Measurements from ENCODE around the gene RNF144A. TPM values are rescaled to one million over a fixed set of nuclear protein-coding genes. Genes with fewer than 3 reads are reported as not detected.
A peak's percentile ranks its signal among the peaks of the same experiment; 100 is the strongest.

RNF144A gene
- total RNA-seq, 1 donor from 2014 or later: 1.8 TPM

GRCh38 chr2:7044253-7045250, 127.3 kb downstream of the RNF144A start:
- DNase-seq (ENCODE audit: low spot score in 2 of 2): peak in 1 of 2 donors; percentile 76
- intact Hi-C loops (cut with DNase I): loop anchor here (5.0 kb wide), 1 partner anchor 147 kb away; no protein-coding TSS in a partner anchor
- Histone ChIP-seq H3K36me3 (no peaks in the 10 kb centered on the region), H3K4me3 (no peak overlapping the region), H3K27me3 (no peaks in the 10 kb centered on the region), H3K27ac (no peak overlapping the region), H3K4me1 (no peaks in the 10 kb centered on the region), H3K9me3 (no peaks in the 10 kb centered on the region)
- TF ChIP-seq CTCF (IDR thresholded peaks at IDR 0.05): peak; percentile 63 to 84 (median 82)

GRCh38 chr2:7045601-7046590, 128.7 kb downstream of the RNF144A start:
- no peaks in the 10 kb centered on the region for H3K9me3 ChIP-seq
- no peak overlapping the region for H3K4me3 ChIP-seq
- intact Hi-C loops (cut with DNase I): no loop called here
- no peak overlapping the region for H3K27ac ChIP-seq
- DNase-seq (ENCODE audit: low spot score in 2 of 2): no peak
- no peaks in the 10 kb centered on the region for H3K4me1 ChIP-seq
- no peak for TF ChIP-seq CTCF (IDR thresholded peaks at IDR 0.05)
- H3K27me3 ChIP-seq: no peaks in the 10 kb centered on the region
- H3K36me3 ChIP-seq: no peaks in the 10 kb centered on the region

DNA sequence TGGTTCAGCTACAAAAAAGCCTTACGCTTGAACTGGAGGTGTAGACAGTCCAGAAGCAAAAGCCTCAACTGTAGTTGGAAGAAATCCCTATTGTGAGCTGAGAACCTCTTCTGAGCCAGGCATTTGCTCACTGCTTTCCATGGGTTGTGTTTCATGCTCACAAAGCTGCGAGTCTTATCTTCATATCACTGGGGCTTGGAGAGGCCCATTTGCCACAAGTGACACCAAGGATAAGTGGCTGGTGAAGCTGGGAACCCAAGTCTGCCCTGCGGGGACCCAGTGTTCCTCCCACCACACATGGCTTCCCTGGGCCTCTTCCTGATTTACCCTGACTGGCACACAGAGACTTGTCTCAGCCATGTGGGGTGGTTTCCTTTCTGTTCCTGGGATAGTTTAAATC, 130.4 kb downstream of the RNF144A start:
- no peaks in the 10 kb centered on the region for H3K9me3 ChIP-seq
- H3K36me3 ChIP-seq: no peaks in the 10 kb centered on the region
- TF ChIP-seq CTCF (IDR thresholded peaks at IDR 0.05): no peak
- intact Hi-C loops (cut with DNase I): no loop called here
- DNase-seq (ENCODE audit: low spot score in 2 of 2): no peak
- H3K4me3 ChIP-seq: no peak overlapping the region
- H3K27ac ChIP-seq: no peak overlapping the region
- H3K4me1 ChIP-seq: no peaks in the 10 kb centered on the region
- no peaks in the 10 kb centered on the region for H3K27me3 ChIP-seq

DNA sequence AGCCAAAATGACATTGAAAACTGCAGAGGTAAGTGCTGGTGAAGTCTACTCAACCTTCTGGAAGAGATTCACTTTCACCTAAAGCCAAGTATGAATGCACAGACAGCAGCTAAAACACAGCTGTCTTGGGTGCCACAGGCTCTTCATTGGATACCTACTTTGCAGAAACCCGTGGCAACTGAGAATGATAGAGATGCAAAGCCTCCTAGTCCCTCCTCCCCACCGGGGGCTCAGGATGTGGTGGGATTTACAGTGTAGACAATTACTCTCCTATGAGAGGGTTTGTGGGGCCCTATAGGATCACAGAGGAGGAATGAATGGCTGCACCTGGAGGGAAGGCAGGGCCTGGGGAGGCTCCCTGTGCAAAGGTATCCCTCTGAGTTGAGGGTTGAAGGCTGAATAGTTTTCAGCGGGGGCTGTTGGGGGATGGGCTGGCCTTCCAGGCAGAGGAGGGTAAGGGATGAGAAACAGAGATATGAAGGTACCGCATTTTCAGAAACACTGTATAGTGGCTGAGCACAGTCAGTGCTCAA, 131.6 kb downstream of the RNF144A start:
- H3K27ac ChIP-seq: no peak overlapping the region
- TF ChIP-seq CTCF (IDR thresholded peaks at IDR 0.05): no peak
- no peak for DNase-seq (ENCODE audit: low spot score in 2 of 2)
- no peak overlapping the region for H3K4me3 ChIP-seq
- no peaks in the 10 kb centered on the region for H3K9me3 ChIP-seq
- no peaks in the 10 kb centered on the region for H3K4me1 ChIP-seq
- no peaks in the 10 kb centered on the region for H3K27me3 ChIP-seq
- H3K36me3 ChIP-seq: no peaks in the 10 kb centered on the region
- intact Hi-C loops (cut with DNase I): no loop called here

GRCh38 chr2:7052404-7052803, 135.2 kb downstream of the RNF144A start:
- no peaks in the 10 kb centered on the region for H3K36me3 ChIP-seq
- intact Hi-C loops (cut with DNase I): no loop called here
- H3K9me3 ChIP-seq: no peaks in the 10 kb centered on the region
- no peak for DNase-seq (ENCODE audit: low spot score in 2 of 2)
- no peak overlapping the region for H3K4me3 ChIP-seq
- H3K27ac ChIP-seq: no peak overlapping the region
- TF ChIP-seq CTCF (IDR thresholded peaks at IDR 0.05): no peak
- no peaks in the 10 kb centered on the region for H3K27me3 ChIP-seq
- H3K4me1 ChIP-seq: no peaks in the 10 kb centered on the region

Measured in ascending aorta (tissue), 2 donors.